Nasal cavity respiratory epithelium epithelial cell of viscerocranial mucosa (primary cell): ENCODE measurements around the gene MYH11. TPM values are rescaled to one million over a fixed set of nuclear protein-coding genes. Genes with fewer than 3 reads are reported as not detected.

Source experiments
- total RNA-seq: library from RNA; depleted of rRNA; stranded (reverse); fragments of >200 nt; gene quantifications from 2 replicates; pipeline ENCODE4 v1.2.3, GENCODE V29; 2014

Gene MYH11
- 0.07 TPM in 1 of 2 replicates, not detected in the other for total RNA-seq

DNA sequence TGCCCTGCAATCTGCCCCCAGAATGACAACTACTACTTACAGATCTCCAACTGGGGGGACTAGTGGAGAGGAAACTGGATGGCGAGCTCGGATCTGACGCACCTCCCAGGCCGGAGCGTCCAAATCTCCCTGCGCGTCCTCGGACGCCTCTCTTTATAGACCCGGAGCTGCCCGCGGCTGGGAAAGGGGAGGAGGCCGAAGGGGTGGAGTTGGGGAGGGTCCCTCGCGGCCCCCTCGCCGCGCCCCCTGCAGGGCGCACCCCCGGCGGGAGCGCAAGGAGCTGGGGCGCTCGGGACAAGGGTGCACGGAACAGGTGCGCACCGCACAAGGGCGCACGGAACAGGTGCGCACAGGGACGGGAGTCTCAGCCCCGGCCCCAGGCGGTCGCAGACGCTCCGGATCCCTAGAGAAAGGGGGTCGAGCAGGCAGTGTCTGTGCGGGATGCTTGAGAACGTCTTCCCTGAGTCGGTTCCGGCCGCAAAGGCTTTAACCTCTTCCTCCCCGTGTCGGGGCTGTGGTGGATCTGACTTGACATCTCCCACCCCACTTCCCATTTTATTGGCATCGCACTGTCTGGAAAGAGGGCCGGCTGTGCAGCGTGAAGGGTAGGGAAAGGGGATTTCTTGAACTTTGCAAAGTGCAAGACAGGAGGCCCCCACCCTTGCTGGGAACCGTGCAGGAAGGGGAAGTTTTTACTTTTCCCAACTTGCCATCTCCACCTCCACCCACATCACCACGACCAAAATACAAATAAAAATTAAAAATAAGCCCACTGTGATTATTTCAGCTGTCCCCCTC lies at the start of gene MYH11:
MYH11 (minus strand) TSS at position 128 of the 798 bp plus-strand sequence. CDS start 18,776 bp downstream, outside the sequence.

DNA sequence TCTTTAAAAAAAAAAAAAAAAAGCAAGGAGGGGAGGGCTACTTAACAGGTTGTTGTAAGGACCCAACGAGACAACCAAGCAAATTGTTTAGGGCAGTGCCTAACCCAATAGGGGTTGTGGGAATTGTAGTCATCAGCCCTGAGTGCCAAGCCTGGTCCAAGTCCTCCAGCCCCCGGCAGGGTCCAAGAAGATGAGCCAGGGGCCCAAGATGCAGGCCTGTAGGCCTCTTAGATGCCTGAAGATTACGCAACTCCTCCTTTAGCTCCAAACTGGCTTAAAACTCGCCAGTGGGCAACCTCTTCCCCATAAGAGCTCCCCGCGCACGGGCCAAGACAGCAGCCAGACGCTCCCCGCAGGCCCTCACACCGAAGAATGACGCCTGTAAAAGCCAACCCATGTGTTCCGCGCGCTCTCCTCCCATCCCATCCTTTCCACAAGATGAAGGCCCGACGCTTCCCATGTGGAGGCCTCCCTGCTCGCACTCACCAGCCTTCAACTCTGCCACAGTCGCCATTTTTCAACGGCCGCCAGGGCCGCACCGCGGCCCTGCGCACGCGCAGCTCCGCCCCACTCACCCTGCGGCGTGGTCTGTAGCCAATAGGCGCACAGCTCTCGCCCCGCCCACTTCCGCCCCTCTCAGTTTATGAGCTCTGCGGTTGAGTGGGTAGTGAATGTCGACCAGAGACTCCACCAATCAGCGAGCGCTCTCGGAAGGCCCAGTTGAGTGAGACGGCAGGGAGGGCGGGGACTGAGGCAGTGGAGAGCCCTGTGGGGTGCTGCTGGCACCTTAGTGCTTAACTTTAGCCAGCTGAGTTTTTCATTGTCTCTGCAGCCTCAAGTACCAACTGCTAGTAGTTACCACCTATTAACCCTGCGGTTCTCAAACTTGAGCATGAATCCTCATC lies 31.5 kb upstream of the MYH11 start, which contains the start of gene CEP20:
CEP20 (minus strand) TSS at position 532 of the 905 bp plus-strand sequence; CDS start at position 514, 18 bp downstream.

Other genes starting within 250 kb of the MYH11 start
- 19.5 and 30.5 TPM in 2 replicates for gene MARF1, start 213.9 kb downstream of the MYH11 start, total RNA-seq
- 44.4 and 75.2 TPM in 2 replicates for gene NDE1, start 206.8 kb downstream of the MYH11 start, total RNA-seq
- 37.0 and 84.1 TPM in 2 replicates for gene CEP20, start 31.6 kb upstream of the MYH11 start, total RNA-seq
- gene ABCC1, start 92.6 kb upstream of the MYH11 start, total RNA-seq = 85.4 and 117 TPM in 2 replicates